GM12865 (cell line): Measurements from ENCODE around the gene MCC.

ENCODE experiments used
- DNase-seq: peaks from one replicate; pipeline ENCODE4 v3.0.0; 2010; ENCODE audit warnings: low read depth
- H3K4me3 ChIP-seq: 2 replicates; pipeline ENCODE4 v1.5.1; 2011; ENCODE audit warnings: mild to moderate bottlenecking, low read depth, low read length, control low read depth
- CTCF ChIP-seq: IDR thresholded peaks from 2 replicates; pipeline ENCODE4 v1.5.1; 2011; ENCODE audit warnings: low read length, control low read depth, low read depth, inconsistent platforms; ENCODE audit not compliant: insufficient read depth; ENCODE audit errors: missing control alignments

The MCC gene

GRCh38 chr5:113493446-113493845 is 5.2 kb upstream of the MCC start:
- no peak for DNase-seq
- no peak overlapping the region for H3K4me3 ChIP-seq
- no peak for TF ChIP-seq CTCF

GRCh38 chr5:113491022-113491421 is 2.8 kb upstream of the MCC start:
- no peak for DNase-seq
- no peak for TF ChIP-seq CTCF
- H3K4me3 ChIP-seq, result no peak overlapping the region

GRCh38 chr5:113490317-113490716 is 2.1 kb upstream of the MCC start:
- TF ChIP-seq CTCF, result no peak
- no peak overlapping the region for H3K4me3 ChIP-seq
- DNase-seq, result no peak

- peak; percentile 35 for DNase-seq
- TF ChIP-seq CTCF, result no peak
- no peak overlapping the region for H3K4me3 ChIP-seq
Observed at GRCh38 chr5:113489299-113489698, 1.0 kb upstream of the MCC start.

GRCh38 chr5:113488645-113489184 is 462 bp upstream of the MCC start:
- TF ChIP-seq CTCF, result no peak
- no peak for DNase-seq
- H3K4me3 ChIP-seq, result peak overlapping the region; percentile 29

GRCh38 chr5:113487416-113487780 is 855 bp downstream of the MCC start:
- no peak overlapping the region for H3K4me3 ChIP-seq
- no peak for DNase-seq
- TF ChIP-seq CTCF, result no peak

- no peak for DNase-seq
- no peak overlapping the region for H3K4me3 ChIP-seq
- no peak for TF ChIP-seq CTCF
Observed at GRCh38 chr5:113480243-113480642, 8.0 kb downstream of the MCC start.
